Prostate gland (tissue), 2 donors: ENCODE results near the gene FAM169A. TPM values are rescaled to one million over a fixed set of nuclear protein-coding genes. Genes with fewer than 3 reads are reported as not detected.

Experiments
- DNase-seq: peaks from one replicate; pipeline ENCODE4 v3.0.0-alpha.2; 2019; ENCODE audit warnings: low spot score
- H3K27ac ChIP-seq, 2 donors: fragments of 200-600 bp; sonication (generic); 2 replicates each; pipeline ENCODE4 v1.5.1; 2017 to 2019
- H3K27me3 ChIP-seq: fragments of 200-600 bp; sonication (generic); replicated peaks from 2 replicates; pipeline ENCODE4 v1.5.1; 2019; ENCODE audit not compliant: insufficient read depth
- H3K36me3 ChIP-seq, 2 donors: fragments of 200-600 bp; sonication (generic); 1 replicate in 1 of 2; 2 replicates in 1 of 2; pipeline versions ENCODE4 v1.5.1 to v1.8.1; 2017 to 2019
- H3K4me1 ChIP-seq: fragments of 200-600 bp; sonication (generic); replicated peaks from 2 replicates; pipeline ENCODE4 v1.5.1; 2019
- H3K4me3 ChIP-seq, 2 donors: fragments of 200-600 bp; sonication (generic); 2 replicates each; pipeline ENCODE4 v1.5.1; 2017 to 2019
- H3K9me3 ChIP-seq: fragments of 200-600 bp; sonication (generic); 2 replicates; pipeline ENCODE4 v1.5.1; 2017
- CTCF ChIP-seq, 4 experiments: fragments of 200-600 bp in 2 of 4; fragments of 450-650 bp in 2 of 4; sonication (generic) in 2 of 4; IDR thresholded peaks; 1 replicate in 3 of 4; 2 replicates in 1 of 4; pipeline ENCODE4 v1.5.1; 2016 to 2019; ENCODE audit warnings: antibody characterized with exemption in 4 of 4, mild to moderate bottlenecking in 2 of 4, moderate library complexity in 2 of 4
- POLR2A ChIP-seq: fragments of 450-650 bp; IDR thresholded peaks from one replicate; pipeline ENCODE4 v1.6.1; 2016; ENCODE audit warnings: antibody characterized with exemption, mild to moderate bottlenecking
- POLR2AphosphoS5 ChIP-seq: sonication (generic); formaldehyde crosslinking; IDR thresholded peaks from one replicate; pipeline ENCODE4 v1.6.1; 2017; ENCODE audit warnings: antibody characterized with exemption
- WGBS: methylation state at CpG from one replicate; pipeline ENCODE4 v1.1.5; 2018; 5-methylcytosine and 5-hydroxymethylcytosine counted together
- intact Hi-C: fragments of 100-400 bp; cut with DNase I; formaldehyde crosslinking; loops from one replicate; pipeline ENCODE4 v1.14.2; 2022
- small RNA-seq, 2 donors: library from RNA; depleted of rRNA; stranded (forward); fragments of <200 nt; gene quantifications; one replicate each; pipeline ENCODE3, GENCODE V24; 2016
- total RNA-seq, 2 donors: library from RNA; depleted of rRNA; stranded (reverse); fragments of >200 nt; gene quantifications; one replicate each; pipeline ENCODE4 v1.1.0, GENCODE V29; 2016

The FAM169A gene
- total RNA-seq, 2 donors from 2014 or later = 16.6 to 57.9 TPM

GRCh38 chr5:74736759-74737158, 129.4 kb downstream of the FAM169A start:
- Histone ChIP-seq H3K9me3 (no peaks in the 10 kb centered on the region), H3K4me1 (no peaks in the 10 kb centered on the region), H3K27me3 (no peaks in the 10 kb centered on the region), H3K4me3 (no peak overlapping the region), H3K27ac (no peak overlapping the region), H3K36me3 (no peaks in the 10 kb centered on the region)
- no peak for DNase-seq
- TF ChIP-seq POLR2AphosphoS5 = no peak
- TF ChIP-seq POLR2A = no peak
- no peak for TF ChIP-seq CTCF (IDR thresholded peaks at IDR 0.05)
- intact Hi-C loops = no loop called here
- WGBS = 65% methylated on average over 6 of the region's 6 CpGs

Small RNA genes within 50 kb of the gene (small RNA-seq; reads per million reads assigned to genes)
- gene RF00561 = 0 reads per million in 2 donors

Other genes with a start within 250 kb of the FAM169A start
- gene ENC1, start 225.7 kb downstream of the FAM169A start, total RNA-seq = 100 to 1,000 TPM in 1 of 2 donors, 10 to 100 TPM in 1; 78.1 to 103 TPM
- gene HEXB, start 181.2 kb downstream of the FAM169A start, total RNA-seq = 100 to 1,000 TPM; 149 to 178 TPM
- 10 to 100 TPM; 21.9 to 34.7 TPM for gene GFM2, start 99.3 kb downstream of the FAM169A start, total RNA-seq
- 100 to 1,000 TPM in 1 of 2 donors, 10 to 100 TPM in 1; 59.2 to 130 TPM for gene NSA2, start 99.1 kb downstream of the FAM169A start, total RNA-seq
- gene GCNT4, start 186.2 kb upstream of the FAM169A start, total RNA-seq = 1 to 10 TPM; 1.3 to 1.4 TPM